ENCODE results near the gene ZBTB8B. TPM values are rescaled to one million over a fixed set of nuclear protein-coding genes. Genes with fewer than 3 reads are reported as not detected.

Gene ZBTB8B
- polyA plus RNA-seq (2011; rRNA removed) (not detected in 2 replicates), polyA minus RNA-seq (2011; rRNA and poly(A)+ RNA removed) (not detected in 2 replicates)

DNA sequence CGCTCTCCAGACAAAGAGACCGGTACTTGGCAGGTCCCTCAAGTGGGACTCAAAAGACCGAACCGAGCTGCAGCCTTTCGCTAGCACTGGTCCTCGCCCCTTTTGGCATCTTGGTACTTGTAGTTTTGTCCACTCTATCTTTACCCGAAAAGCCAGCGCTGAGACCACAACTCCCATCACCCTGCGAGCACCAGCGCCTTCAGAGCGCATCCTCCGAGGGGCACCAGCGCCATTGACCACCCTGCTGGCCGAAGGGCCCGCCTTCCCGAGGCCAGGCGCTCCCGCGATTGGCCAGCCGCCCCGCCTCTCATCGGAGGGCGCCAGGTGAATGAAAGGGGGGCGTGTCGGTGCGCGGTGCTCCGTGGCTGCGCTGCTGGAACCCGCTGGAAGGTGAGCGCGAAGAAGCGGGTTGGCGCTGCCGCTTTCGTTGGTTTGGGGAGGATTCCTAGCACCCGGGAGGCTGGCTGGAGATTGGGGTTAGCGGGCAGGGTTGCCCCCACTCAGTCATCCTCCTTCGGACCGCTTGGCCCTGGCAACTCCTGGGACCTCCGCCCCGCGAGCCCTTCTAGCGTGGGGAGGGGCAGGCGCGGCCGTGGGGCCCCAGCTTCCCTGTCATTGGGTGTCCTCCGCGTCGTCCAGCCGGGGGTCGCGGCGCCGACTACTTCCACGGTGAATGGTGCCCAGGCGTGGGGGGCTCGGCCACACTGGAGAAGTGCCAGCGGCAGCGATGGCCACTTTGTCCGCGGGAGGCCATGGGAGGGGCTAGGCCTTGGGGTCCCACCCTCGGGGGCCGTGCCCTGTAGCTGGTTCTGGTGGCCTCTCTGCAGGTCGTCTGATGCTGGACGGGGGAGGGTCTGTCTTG lies at the start of gene ZBTB8B:
ZBTB8B (plus strand) TSS at position 357 of the 862 bp plus-strand sequence. CDS start 5,553 bp downstream, outside the sequence.
- TF ChIP-seq, protein P1, sequence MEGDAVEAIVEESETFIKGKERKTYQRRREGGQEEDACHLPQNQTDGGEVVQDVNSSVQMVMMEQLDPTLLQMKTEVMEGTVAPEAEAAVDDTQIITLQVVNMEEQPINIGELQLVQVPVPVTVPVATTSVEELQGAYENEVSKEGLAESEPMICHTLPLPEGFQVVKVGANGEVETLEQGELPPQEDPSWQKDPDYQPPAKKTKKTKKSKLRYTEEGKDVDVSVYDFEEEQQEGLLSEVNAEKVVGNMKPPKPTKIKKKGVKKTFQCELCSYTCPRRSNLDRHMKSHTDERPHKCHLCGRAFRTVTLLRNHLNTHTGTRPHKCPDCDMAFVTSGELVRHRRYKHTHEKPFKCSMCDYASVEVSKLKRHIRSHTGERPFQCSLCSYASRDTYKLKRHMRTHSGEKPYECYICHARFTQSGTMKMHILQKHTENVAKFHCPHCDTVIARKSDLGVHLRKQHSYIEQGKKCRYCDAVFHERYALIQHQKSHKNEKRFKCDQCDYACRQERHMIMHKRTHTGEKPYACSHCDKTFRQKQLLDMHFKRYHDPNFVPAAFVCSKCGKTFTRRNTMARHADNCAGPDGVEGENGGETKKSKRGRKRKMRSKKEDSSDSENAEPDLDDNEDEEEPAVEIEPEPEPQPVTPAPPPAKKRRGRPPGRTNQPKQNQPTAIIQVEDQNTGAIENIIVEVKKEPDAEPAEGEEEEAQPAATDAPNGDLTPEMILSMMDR (IDR thresholded peaks at IDR 0.05; ENCODE audit: low read depth, low read length): no peak
- H3K9me3 ChIP-seq (ENCODE audit: control insufficient read depth, insufficient read depth, low read length): no peaks in the 10 kb centered on the region; the same call in 1 of the 2 replicates
- H3K4me3 ChIP-seq (ENCODE audit: low read depth, low read length): peak within 1 kb of the TSS; percentile 53
- peaks cover 55% of the 10 kb centered on the region for H3K27me3 ChIP-seq (ENCODE audit: control insufficient read depth, insufficient read depth, low read length)
- H3K27ac ChIP-seq (ENCODE audit: low read depth, low read length): no peak within 1 kb of the TSS
- POLR2A ChIA-PET: interaction anchor here (0.6 kb wide), 1 partner anchor 179 kb away, joined by 4 read pairs; no protein-coding TSS in a partner anchor
- peak; percentile 10 for DNase-seq (ENCODE audit: low read depth, low spot score)
- CTCF ChIA-PET: interaction anchor here (0.8 kb wide), 1 partner anchor 63 kb away, joined by 3 read pairs; no protein-coding TSS in a partner anchor

DNA sequence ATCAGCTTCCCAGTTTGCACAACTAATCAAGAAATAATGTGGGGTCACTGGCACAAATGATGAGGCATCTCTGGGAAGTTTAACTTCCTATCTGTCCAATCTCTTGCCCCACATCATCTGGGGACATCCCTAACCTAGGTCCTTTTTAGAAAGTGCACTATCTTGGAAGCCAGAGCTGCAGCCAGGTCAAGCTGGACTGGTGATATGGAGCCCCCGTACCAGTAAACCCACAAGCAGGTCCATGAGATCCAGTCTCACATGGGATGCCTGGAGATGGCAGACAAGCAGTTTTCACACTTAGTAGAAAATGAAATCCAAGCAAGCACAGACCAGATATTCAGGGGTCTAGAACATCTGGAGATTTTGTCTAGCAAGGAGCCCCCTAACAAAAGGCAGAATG lies 43.1 kb upstream of the ZBTB8B start:
- Histone ChIP-seq H3K9me3 (ENCODE audit: control insufficient read depth, insufficient read depth, low read length) (peaks cover 4% of the 10 kb centered on the region), H3K27ac (ENCODE audit: low read depth, low read length) (no peak overlapping the region), H3K27me3 (ENCODE audit: control insufficient read depth, insufficient read depth, low read length) (peaks cover 33% of the 10 kb centered on the region), H3K4me3 (ENCODE audit: low read depth, low read length) (no peak overlapping the region)
- DNase-seq (ENCODE audit: low read depth, low spot score): no peak
- ChIA-PET CTCF (no interaction called here), POLR2A (no interaction called here)
- TF ChIP-seq, protein P1 (IDR thresholded peaks at IDR 0.05; ENCODE audit: low read depth, low read length): no peak

DNA sequence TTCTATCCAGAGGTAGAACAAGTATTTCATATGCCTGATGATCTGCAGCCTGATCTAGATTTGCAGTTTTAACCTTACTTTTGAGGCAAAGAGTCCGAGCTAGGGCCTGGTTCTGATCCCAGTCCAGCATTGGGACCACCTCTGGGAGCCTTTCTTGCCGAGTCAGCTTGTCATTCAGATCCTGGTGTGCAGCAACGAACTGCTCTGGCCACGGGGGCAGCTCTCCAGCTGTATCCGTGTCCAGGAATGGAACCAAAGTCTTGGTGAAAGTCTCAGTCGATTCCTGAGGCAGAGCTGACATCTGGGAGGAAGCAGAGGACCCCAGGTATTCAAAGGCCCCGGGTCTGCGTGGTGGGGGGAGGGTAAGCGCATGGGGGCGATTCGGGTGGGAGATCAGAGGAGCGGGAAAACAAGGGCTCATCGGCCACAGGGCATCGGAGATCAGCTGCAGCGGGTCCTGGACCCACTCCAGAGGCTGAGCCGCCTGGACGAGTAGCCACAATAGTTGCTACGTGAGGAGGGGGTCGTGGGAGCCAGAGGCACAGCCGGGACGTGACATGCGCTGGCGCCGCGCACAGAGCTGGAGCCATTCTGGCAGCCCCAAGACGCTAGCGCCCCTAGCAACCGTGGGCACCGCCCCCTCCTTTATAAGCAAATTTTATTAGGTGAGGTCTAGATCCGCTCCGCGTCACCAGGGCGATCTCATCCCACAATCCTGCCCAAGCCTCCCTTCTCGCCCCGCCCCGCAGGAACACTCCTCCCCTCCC lies 38.2 kb upstream of the ZBTB8B start:
- Histone ChIP-seq H3K9me3 (ENCODE audit: control insufficient read depth, insufficient read depth, low read length) (no peaks in the 10 kb centered on the region; the same call in 1 of the 2 replicates), H3K27me3 (ENCODE audit: control insufficient read depth, insufficient read depth, low read length) (peaks cover 57% of the 10 kb centered on the region), H3K27ac (ENCODE audit: low read depth, low read length) (no peak overlapping the region), H3K4me3 (ENCODE audit: low read depth, low read length) (peak overlapping the region; percentile 17)
- POLR2A ChIA-PET: no interaction called here
- no peak for DNase-seq (ENCODE audit: low read depth, low spot score)
- CTCF ChIA-PET: interaction anchor here (1.1 to 1.5 kb wide), 2 partner anchors 12 to 26 kb away, joined by 4 read pairs; no protein-coding TSS in a partner anchor
- TF ChIP-seq, protein P1 (IDR thresholded peaks at IDR 0.05; ENCODE audit: low read depth, low read length): no peak

- peaks cover 63% of the 10 kb centered on the region for H3K27me3 ChIP-seq (ENCODE audit: control insufficient read depth, insufficient read depth, low read length)
- DNase-seq (ENCODE audit: low read depth, low spot score): no peak
- ChIA-PET POLR2A (no interaction called here), CTCF (interaction anchor here (1.1 to 1.5 kb wide), 2 partner anchors 13 to 26 kb away, joined by 4 read pairs; no protein-coding TSS in a partner anchor)
- no peak overlapping the region for H3K27ac ChIP-seq (ENCODE audit: low read depth, low read length)
- no peak overlapping the region for H3K4me3 ChIP-seq (ENCODE audit: low read depth, low read length)
- no peaks in the 10 kb centered on the region; the same call in 1 of the 2 replicates for H3K9me3 ChIP-seq (ENCODE audit: control insufficient read depth, insufficient read depth, low read length)
- TF ChIP-seq, protein P1 (IDR thresholded peaks at IDR 0.05; ENCODE audit: low read depth, low read length): no peak
Measured at GRCh38 chr1:32427264-32427963, 37.5 kb upstream of the ZBTB8B start.

Data from AG04450 (cell line).